HCT116 (cell line): ENCODE measurements around the gene CDH4.

ENCODE experiments used
- CEBPB ChIP-seq: IDR thresholded peaks from 2 replicates; pipeline ENCODE4 v1.6.1; 2012; ENCODE audit warnings: low read depth
- CTCF ChIP-seq, 3 experiments: fragments of 200-600 bp in 1 of 3; sonication (generic) in 1 of 3; IDR thresholded peaks in 2 of 3; conservative IDR thresholded peaks in 1 of 3; 2 replicates each; pipeline ENCODE4 v1.5.1; 2012 to 2017; ENCODE audit warnings: low read depth in 2 of 3, low read length in 2 of 3, antibody characterized with exemption in 1 of 3, borderline replicate concordance in 1 of 3, control low read depth in 1 of 3, mild to moderate bottlenecking in 1 of 3, mixed read lengths in 1 of 3, mixed run types in 1 of 3, moderate library complexity in 1 of 3; ENCODE audit not compliant: insufficient read depth in 1 of 3
- SIN3A ChIP-seq: IDR thresholded peaks from 2 replicates; pipeline ENCODE4 v1.6.1; 2012; ENCODE audit warnings: low read depth

GRCh38 chr20:61590236-61590635 lies 338.2 kb downstream of the CDH4 start:
- no peak for TF ChIP-seq CEBPB
- no peak for TF ChIP-seq CTCF (IDR thresholded peaks at IDR 0.05 in 2 of 3, conservative IDR thresholded peaks at IDR 0.05 in 1 of 3; ENCODE audit: borderline replicate concordance in 1 of 3, insufficient read depth in 1 of 3, low read depth in 2 of 3, low read length in 2 of 3)
- TF ChIP-seq SIN3A: no peak
